T47D (cell line): Measurements from ENCODE around the gene SRP72.
"Not testable (repeated sequence)": the region's sequence is repeated elsewhere in the genome, so short reads cannot be mapped to it uniquely, and the experiment has no call there.

Experiments used
- DNase-seq, 2 experiments: peaks; one replicate each; pipeline versions ENCODE4 v3.0.0 to v3.0.0-alpha.2; 2011 to 2012; ENCODE audit warnings: low read depth in 1 of 2, low spot score in 1 of 2
- JUND ChIP-seq: IDR thresholded peaks from 2 replicates; pipeline ENCODE4 v1.6.1; 2012; ENCODE audit warnings: low read depth
- in situ Hi-C: cut with HindIII; loops from 2 replicates; pipeline ENCODE4 v1.10.0; 2016; ENCODE audit warnings: low sequenced_read_pairs, low pct_unique_long_range_greater_than_20kb

The SRP72 gene

DNA sequence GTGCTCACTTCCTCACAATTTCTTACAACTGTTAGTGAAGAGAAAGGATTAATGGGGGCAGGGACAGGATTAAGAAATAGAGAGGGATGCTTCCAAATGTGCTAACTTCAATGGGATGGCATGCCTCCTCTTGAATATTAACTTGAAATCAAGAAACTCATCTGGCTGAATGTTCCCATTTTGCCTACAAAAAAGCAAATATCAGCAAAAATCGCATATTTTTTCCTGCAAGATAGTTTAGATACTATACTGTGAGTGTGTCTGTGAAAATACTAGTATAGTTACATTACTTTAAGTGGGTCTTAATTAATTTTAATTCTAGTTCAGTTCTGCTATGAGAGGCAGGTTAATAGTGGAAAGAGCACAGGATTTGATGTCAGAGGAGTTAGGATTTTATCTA, 26.4 kb upstream of the SRP72 start:
- TF ChIP-seq JUND = no peak
- in situ Hi-C loops = no loop called here
- no peak for DNase-seq

- no peak for TF ChIP-seq JUND
- in situ Hi-C loops = no loop called here
- no peak for DNase-seq
Observed at GRCh38 chr4:56444719-56445118, 22.7 kb upstream of the SRP72 start.

GRCh38 chr4:56445699-56446098, 21.7 kb upstream of the SRP72 start:
- in situ Hi-C loops = no loop called here
- no peak for TF ChIP-seq JUND
- no peak for DNase-seq

DNA sequence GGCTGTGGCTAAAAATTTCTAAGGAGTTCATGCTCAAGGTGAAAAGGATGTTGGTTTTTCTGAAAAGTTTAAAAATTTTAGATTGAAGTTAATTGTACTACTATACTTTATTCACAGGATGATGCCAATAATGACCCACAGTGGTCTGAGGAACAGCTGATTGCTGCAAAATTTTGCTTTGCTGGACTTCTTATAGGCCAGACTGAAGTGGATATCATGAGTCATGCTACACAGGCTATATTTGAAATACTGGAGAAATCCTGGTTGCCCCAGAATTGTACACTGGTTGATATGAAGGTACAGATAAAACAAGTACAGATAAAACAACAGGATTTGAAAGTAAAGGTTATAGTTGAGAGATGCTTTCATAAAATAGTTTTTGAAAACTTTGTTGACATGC, 19.1 kb upstream of the SRP72 start:
- in situ Hi-C loops = no loop called here
- no peak for DNase-seq
- no peak for TF ChIP-seq JUND

DNA sequence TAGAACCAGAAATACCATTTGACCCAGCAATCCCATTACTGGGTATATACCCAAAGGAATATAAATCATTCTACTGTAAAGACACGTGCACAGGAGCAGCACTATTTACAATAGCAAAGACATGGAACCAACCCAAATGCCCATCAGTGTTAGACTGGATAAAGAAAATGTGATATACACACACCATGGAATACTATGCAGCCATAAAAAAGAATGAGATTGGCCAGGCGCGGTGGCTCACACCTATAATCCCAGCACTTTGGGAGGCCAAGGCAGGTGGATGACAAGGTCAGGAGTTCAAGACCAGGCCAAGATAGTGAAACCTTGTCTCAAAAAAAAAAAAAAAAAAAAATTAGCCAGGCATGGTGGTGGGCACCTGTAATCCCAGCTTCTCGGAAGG, 17.9 kb upstream of the SRP72 start:
- DNase-seq, in situ Hi-C loops: not testable (repeated sequence)

DNA sequence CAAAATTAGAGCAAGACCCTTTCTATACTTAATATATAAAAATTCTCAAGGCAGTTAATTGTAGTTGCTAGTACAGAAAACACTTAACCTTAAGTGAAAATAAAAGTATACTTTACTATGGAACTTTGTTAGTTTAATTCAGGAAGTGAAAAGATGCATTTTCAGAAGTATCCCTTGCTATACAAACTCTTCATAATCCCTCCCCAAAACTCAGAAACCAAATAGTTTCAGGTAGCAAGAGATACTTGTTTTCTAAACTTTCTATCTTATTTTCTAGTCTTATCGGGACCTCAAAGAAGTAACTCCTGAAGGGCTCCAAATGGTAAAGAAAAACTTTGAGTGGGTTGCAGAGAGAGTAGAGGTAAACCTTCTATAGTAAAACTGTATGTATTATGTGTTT, 17.1 kb upstream of the SRP72 start:
- no peak for DNase-seq
- in situ Hi-C loops = no loop called here
- TF ChIP-seq JUND = no peak

GRCh38 chr4:56460085-56460484, 7.3 kb upstream of the SRP72 start:
- no peak for TF ChIP-seq JUND
- in situ Hi-C loops = no loop called here
- no peak for DNase-seq

DNA sequence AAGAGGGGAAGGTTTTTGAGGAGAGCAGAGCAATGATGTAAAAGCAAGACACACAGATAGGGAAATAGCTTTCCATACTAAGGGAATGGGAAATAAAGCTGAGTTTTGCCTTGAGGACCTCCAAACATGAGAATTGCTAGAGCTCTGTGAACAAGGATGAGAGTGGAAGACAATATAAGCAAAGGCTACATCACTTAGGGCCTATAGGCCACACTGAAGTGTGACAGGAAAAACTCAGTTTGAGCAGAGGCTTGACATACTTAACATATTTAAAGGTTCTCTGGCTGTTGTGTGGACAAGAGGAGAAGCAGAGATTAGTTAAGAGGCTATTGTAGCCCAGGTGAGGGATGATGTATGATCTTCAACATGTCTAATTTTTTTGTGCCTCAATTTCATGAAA, 5.3 kb upstream of the SRP72 start:
- in situ Hi-C loops = no loop called here
- no peak for TF ChIP-seq JUND
- DNase-seq = no peak

DNA sequence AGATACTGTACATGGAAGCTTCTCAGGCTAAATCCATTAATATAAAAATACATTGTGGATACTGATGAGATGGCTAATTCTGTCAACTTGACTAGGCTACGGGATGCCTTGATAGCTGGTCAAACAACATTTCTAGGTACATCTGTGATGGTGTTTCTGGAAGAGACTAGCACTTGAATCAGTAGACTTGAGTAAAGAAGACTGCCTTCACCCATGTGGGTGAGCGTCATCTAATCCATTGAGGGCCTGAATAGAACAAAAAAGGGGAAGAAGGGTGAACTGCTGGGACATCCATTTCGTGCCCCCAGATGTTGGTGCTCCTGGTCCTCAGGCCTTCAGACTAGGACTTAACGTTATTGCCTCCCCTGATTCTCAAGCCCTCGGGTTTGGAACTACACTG, 3.7 kb upstream of the SRP72 start:
- in situ Hi-C loops = no loop called here
- no peak for DNase-seq
- no peak for TF ChIP-seq JUND

DNA sequence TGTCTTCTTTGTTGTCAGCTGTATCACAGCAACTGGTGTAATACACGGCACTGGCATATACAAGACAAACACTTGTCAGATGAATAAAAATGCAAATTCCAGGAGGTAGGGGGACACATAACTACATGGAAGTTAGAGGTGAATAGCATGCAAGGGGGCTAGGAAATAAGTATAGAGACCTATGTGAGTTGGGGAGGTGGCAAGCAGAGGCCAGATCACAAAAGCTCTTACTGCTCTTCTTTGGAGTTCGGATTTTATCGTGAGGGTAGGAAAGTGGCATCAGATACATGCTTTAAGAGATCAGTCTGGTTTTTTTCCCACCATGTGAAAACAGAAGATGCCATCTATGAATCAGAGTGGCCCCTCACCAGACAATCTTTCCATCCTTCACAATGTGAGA, 2.8 kb upstream of the SRP72 start:
- DNase-seq = no peak
- no peak for TF ChIP-seq JUND
- in situ Hi-C loops = no loop called here

DNA sequence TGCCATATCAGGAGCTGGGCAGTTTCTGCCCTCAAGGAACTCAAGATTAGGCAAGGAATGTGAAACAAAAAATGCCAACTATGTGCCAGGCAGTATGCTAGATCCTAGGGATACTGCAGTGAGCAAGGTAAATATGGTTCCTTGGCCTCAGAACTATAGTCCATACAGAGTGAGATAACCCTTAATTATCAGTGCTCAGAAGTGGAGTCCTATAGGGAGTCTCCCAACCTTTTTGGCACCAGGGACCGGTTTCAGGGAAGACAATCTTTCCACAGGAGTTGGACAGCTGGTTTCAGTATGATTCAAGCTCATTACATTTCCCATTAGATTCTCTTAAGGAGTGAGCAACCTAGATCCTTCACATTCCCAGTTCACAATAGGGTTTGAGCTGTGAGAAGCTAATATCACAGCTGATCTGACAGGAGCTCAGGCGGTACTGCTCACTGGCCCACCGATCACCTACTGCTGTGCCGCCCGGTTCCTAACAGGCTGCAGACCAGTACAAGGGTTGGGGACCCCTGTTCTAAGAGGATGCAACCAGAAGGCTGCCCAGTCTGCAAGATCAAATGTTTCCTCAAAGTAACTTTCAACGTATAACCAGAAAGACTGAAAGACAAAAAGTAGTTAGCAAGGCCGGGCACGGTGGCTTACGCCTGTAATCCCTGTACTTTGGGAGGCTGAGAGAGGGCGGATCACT, 1.7 kb upstream of the SRP72 start:
- DNase-seq = peak in 1 of 2 experiments; percentile 44
- in situ Hi-C loops = no loop called here
- no peak for TF ChIP-seq JUND

- DNase-seq = peak in 1 of 2 experiments; percentile 7
- in situ Hi-C loops = not testable (repeated sequence)
Observed at GRCh38 chr4:56466296-56466761, 1.1 kb upstream of the SRP72 start.

DNA sequence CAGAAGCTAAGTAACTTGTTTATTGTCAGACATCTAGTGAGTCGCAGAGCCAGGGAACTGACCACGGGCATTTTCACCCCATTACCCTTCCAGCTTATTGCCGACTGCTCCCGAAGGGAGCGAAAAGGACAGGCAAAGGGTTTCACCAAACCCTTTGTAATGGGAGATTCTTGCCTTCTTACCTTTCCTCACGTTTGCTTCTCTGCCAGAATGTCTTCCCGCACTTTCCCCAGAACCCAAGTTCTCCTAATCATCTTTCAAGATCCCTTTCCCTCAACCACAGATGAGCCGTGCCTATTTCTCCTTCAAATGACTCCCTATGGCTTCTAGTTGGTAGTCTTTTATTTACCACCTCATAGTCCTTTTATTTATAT, 520 bp upstream of the SRP72 start:
- TF ChIP-seq JUND = no peak
- in situ Hi-C loops = no loop called here
- DNase-seq = no peak

GRCh38 chr4:56468097-56468422, 643 bp downstream of the SRP72 start:
- DNase-seq = peak; percentile 29 to 82
- in situ Hi-C loops = no loop called here
- TF ChIP-seq JUND = no peak
